HEK293 (cell line): ENCODE data around the gene ERMN.
"Not testable (repeated sequence)": the region's sequence is repeated elsewhere in the genome, so short reads cannot be mapped to it uniquely, and the experiment has no call there.

ENCODE experiments used
- CTCF ChIA-PET: fragments of 350-600 bp; formaldehyde crosslinking; extraction: SDS; loops from one replicate; lab custom pipeline; 2021; ENCODE audit warnings: antibody characterized with exemption; lab: Yijun Ruan, JAX
- POLR2A ChIA-PET: fragments of 300-600 bp; formaldehyde crosslinking; extraction: SDS; loops from one replicate; lab custom pipeline; 2020; ENCODE audit warnings: antibody characterized with exemption, inconsistent platforms; lab: Yijun Ruan, JAX
- H3K27ac ChIP-seq: fragments of 200-500 bp; sonication (Bioruptor generic); 2 replicates; pipeline ENCODE4 v1.5.1; 2014; ENCODE audit warnings: low read depth, low read length, control low read depth, inconsistent platforms; ENCODE audit errors: extremely low read depth
- H3K36me3 ChIP-seq, 2 experiments: fragments of 200-500 bp in 1 of 2; sonication (Bioruptor generic) in 1 of 2; 1 replicate in 1 of 2; 2 replicates in 1 of 2; pipeline ENCODE4 v1.5.1; 2014 to 2017; ENCODE audit warnings: inconsistent platforms in 2 of 2, low read length in 2 of 2; ENCODE audit not compliant: control insufficient read depth in 2 of 2, insufficient read depth in 1 of 2
- H3K4me1 ChIP-seq: fragments of 200-500 bp; sonication (Bioruptor generic); 2 replicates; pipeline ENCODE4 v1.5.1; 2014; ENCODE audit warnings: mild to moderate bottlenecking, low read length, inconsistent platforms; ENCODE audit not compliant: control insufficient read depth, insufficient read depth
- H3K4me3 ChIP-seq: 2 replicates; pipeline ENCODE4 v1.5.1; 2011; ENCODE audit warnings: low read depth, mild to moderate bottlenecking, control low read depth, low read length, moderate library complexity
- H3K9me3 ChIP-seq: fragments of 200-500 bp; sonication (Bioruptor generic); 2 replicates; pipeline ENCODE4 v1.5.1; 2014; ENCODE audit warnings: low read depth, low read length, inconsistent platforms; ENCODE audit not compliant: control insufficient read depth, insufficient read depth
- AEBP2 ChIP-seq: fragments of 450-650 bp; formaldehyde crosslinking; IDR thresholded peaks from 2 replicates; pipeline ENCODE4 v1.5.1; 2016; ENCODE audit warnings: missing biosample characterization, missing genetic modification characterization, borderline replicate concordance
- HOXA7 ChIP-seq: sonication (generic); formaldehyde crosslinking; IDR thresholded peaks from 2 replicates; pipeline ENCODE4 v1.8.1; 2022; ENCODE audit warnings: missing genetic modification reagents, borderline replicate concordance
- INSM2 ChIP-seq: fragments of 450-650 bp; formaldehyde crosslinking; IDR thresholded peaks from 2 replicates; pipeline ENCODE4 v1.5.1; 2016; ENCODE audit warnings: missing biosample characterization, missing genetic modification characterization
- KLF8 ChIP-seq: fragments of 450-650 bp; formaldehyde crosslinking; IDR thresholded peaks from 2 replicates; pipeline ENCODE4 v1.5.1; 2016; ENCODE audit warnings: missing biosample characterization, missing genetic modification characterization
- RBAK ChIP-seq: fragments of 450-650 bp; formaldehyde crosslinking; IDR thresholded peaks from 2 replicates; pipeline ENCODE4 v1.5.1; 2016; ENCODE audit warnings: missing biosample characterization, missing genetic modification characterization
- SCRT2 ChIP-seq: fragments of 450-650 bp; formaldehyde crosslinking; IDR thresholded peaks from 2 replicates; pipeline ENCODE4 v1.5.1; 2016; ENCODE audit warnings: missing biosample characterization, missing genetic modification characterization
- SETDB1 ChIP-seq: IDR thresholded peaks from one replicate; pipeline ENCODE4 v1.6.1; 2017; ENCODE audit warnings: mild to moderate bottlenecking, low read length, moderate library complexity, mixed read lengths; ENCODE audit not compliant: insufficient read length
- SP3 ChIP-seq: fragments of 450-650 bp; formaldehyde crosslinking; IDR thresholded peaks from 2 replicates; pipeline ENCODE4 v1.5.1; 2016; ENCODE audit warnings: missing biosample characterization, missing genetic modification characterization
- TRIM28 ChIP-seq: IDR thresholded peaks from 2 replicates; pipeline ENCODE4 v1.6.1; 2011; ENCODE audit warnings: low read length, control low read depth, borderline replicate concordance
- ZBTB26 ChIP-seq: fragments of 450-650 bp; formaldehyde crosslinking; optimal IDR thresholded peaks from 2 replicates; pipeline ENCODE3; 2016; ENCODE audit warnings: missing biosample characterization, mild to moderate bottlenecking, missing genetic modification characterization
- ZBTB49 ChIP-seq: fragments of 450-650 bp; formaldehyde crosslinking; IDR thresholded peaks from 2 replicates; pipeline ENCODE4 v1.5.1; 2016; ENCODE audit warnings: missing biosample characterization, missing genetic modification characterization, low read depth
- ZBTB7A ChIP-seq: fragments of 450-650 bp; formaldehyde crosslinking; IDR thresholded peaks from 2 replicates; pipeline ENCODE4 v1.5.1; 2016; ENCODE audit warnings: low read depth, missing biosample characterization, missing genetic modification characterization
- ZFP3 ChIP-seq: fragments of 450-650 bp; formaldehyde crosslinking; IDR thresholded peaks from 2 replicates; pipeline ENCODE4 v1.5.1; 2016; ENCODE audit warnings: low read depth, missing biosample characterization, missing genetic modification characterization
- ZNF132 ChIP-seq: fragments of 450-650 bp; formaldehyde crosslinking; IDR thresholded peaks from 2 replicates; pipeline ENCODE4 v1.5.1; 2017; ENCODE audit warnings: missing biosample characterization, missing genetic modification characterization, borderline replicate concordance
- ZNF138 ChIP-seq: fragments of 450-650 bp; formaldehyde crosslinking; IDR thresholded peaks from 2 replicates; pipeline ENCODE4 v1.5.1; 2016; ENCODE audit warnings: missing biosample characterization, missing genetic modification characterization, borderline replicate concordance
- ZNF184 ChIP-seq: fragments of 450-650 bp; IDR thresholded peaks from 2 replicates; pipeline ENCODE4 v1.5.1; 2018; ENCODE audit warnings: missing biosample characterization, mild to moderate bottlenecking, missing genetic modification characterization
- ZNF239 ChIP-seq: fragments of 450-650 bp; formaldehyde crosslinking; IDR thresholded peaks from 2 replicates; pipeline ENCODE4 v1.5.1; 2016; ENCODE audit warnings: missing biosample characterization, missing genetic modification characterization
- ZNF248 ChIP-seq: fragments of 450-650 bp; formaldehyde crosslinking; IDR thresholded peaks from 2 replicates; pipeline ENCODE4 v1.5.1; 2017; ENCODE audit warnings: missing biosample characterization, missing genetic modification characterization
- ZNF354C ChIP-seq: fragments of 450-650 bp; formaldehyde crosslinking; IDR thresholded peaks from 2 replicates; pipeline ENCODE4 v1.5.1; 2016; ENCODE audit warnings: missing biosample characterization, missing genetic modification characterization, low read depth, borderline replicate concordance
- ZNF366 ChIP-seq: fragments of 450-650 bp; formaldehyde crosslinking; conservative IDR thresholded peaks from 2 replicates; pipeline ENCODE4 v1.5.1; 2016; ENCODE audit warnings: missing biosample characterization, missing genetic modification characterization
- ZNF426 ChIP-seq: fragments of 450-650 bp; formaldehyde crosslinking; IDR thresholded peaks from 2 replicates; pipeline ENCODE4 v1.5.1; 2017; ENCODE audit warnings: missing biosample characterization, missing genetic modification characterization, mild to moderate bottlenecking, inconsistent platforms, moderate library complexity
- ZNF555 ChIP-seq: fragments of 450-650 bp; formaldehyde crosslinking; conservative IDR thresholded peaks from 2 replicates; pipeline ENCODE4 v1.5.1; 2017; ENCODE audit warnings: missing biosample characterization, mild to moderate bottlenecking, missing genetic modification characterization, inconsistent platforms
- ZNF623 ChIP-seq: fragments of 450-650 bp; formaldehyde crosslinking; IDR thresholded peaks from 2 replicates; pipeline ENCODE4 v1.5.1; 2016; ENCODE audit warnings: missing biosample characterization, missing genetic modification characterization
- ZNF692 ChIP-seq: fragments of 450-650 bp; formaldehyde crosslinking; IDR thresholded peaks from 2 replicates; pipeline ENCODE4 v1.5.1; 2016; ENCODE audit warnings: missing biosample characterization, missing genetic modification characterization
- ZNF785 ChIP-seq: fragments of 450-650 bp; formaldehyde crosslinking; IDR thresholded peaks from 2 replicates; pipeline ENCODE4 v1.5.1; 2016; ENCODE audit warnings: missing biosample characterization, missing genetic modification characterization
- ZSCAN23 ChIP-seq: fragments of 450-650 bp; formaldehyde crosslinking; IDR thresholded peaks from 2 replicates; pipeline ENCODE4 v1.5.1; 2016; ENCODE audit warnings: missing biosample characterization, missing genetic modification characterization

ERMN gene

GRCh38 chr2:157325786-157326185 lies at the start of gene ERMN:
Gene ERMN (minus strand): TSS chr2:157325824. CDS start chr2:157325642, 182 bp downstream.
- Histone ChIP-seq H3K27ac (no peak within 1 kb of the TSS), H3K9me3 (no peaks in the 10 kb centered on the region), H3K4me1 (no peaks in the 10 kb centered on the region), H3K36me3 (no peaks in the 10 kb centered on the region), H3K4me3 (no peak within 1 kb of the TSS)
- CTCF ChIA-PET = interaction anchor here (0.8 to 7.0 kb wide), 6 partner anchors 10 to 102 kb away, joined by 3 to 100 read pairs (median 12); no protein-coding TSS in a partner anchor
- no peak for TF ChIP-seq ZNF692 (tag by site-specific recombination)
- TF ChIP-seq ZBTB49 = no peak
- TF ChIP-seq ZBTB7A (tag by site-specific recombination) = no peak
- no peak for TF ChIP-seq ZNF426 (tag by site-specific recombination)
- no peak for TF ChIP-seq ZNF239 (tag by site-specific recombination)
- TF ChIP-seq ZNF623 (tag by site-specific recombination) = no peak
- no peak for TF ChIP-seq AEBP2 (tag by site-specific recombination)
- no peak for TF ChIP-seq SP3 (tag by site-specific recombination)
- no peak for TF ChIP-seq ZNF555 (tag by site-specific recombination)
- TF ChIP-seq ZNF184 (tag by site-specific recombination) = no peak
- no peak for TF ChIP-seq RBAK (tag by site-specific recombination)
- TF ChIP-seq ZNF354C (tag by site-specific recombination) = no peak
- TF ChIP-seq HOXA7 = no peak
- TF ChIP-seq ZFP3 = no peak
- TF ChIP-seq ZNF785 = no peak
- no peak for TF ChIP-seq SCRT2 (tag by site-specific recombination)
- TF ChIP-seq ZNF366 (tag by site-specific recombination) = no peak
- POLR2A ChIA-PET = no interaction called here

- CTCF ChIA-PET = no interaction called here
- TF ChIP-seq ZSCAN23 (tag by site-specific recombination) (no peak), INSM2 (tag by site-specific recombination) (no peak), ZNF248 (tag by site-specific recombination) (no peak), ZNF132 (no peak), ZNF138 (no peak), KLF8 (tag by site-specific recombination) (no peak), ZBTB26 (tag by site-specific recombination) (no peak), SETDB1 (peak; percentile 87), TRIM28 (peak; percentile 34; the same call in 1 of the 2 replicates)
- TF ChIP-seq, all 188 proteins: peak for 2
- Histone ChIP-seq H3K9me3 (no peaks in the 10 kb centered on the region), H3K4me3 (no peak overlapping the region), H3K27ac (no peak overlapping the region), H3K4me1 (no peaks in the 10 kb centered on the region), H3K36me3 (no peaks in the 10 kb centered on the region)
- POLR2A ChIA-PET = no interaction called here
Measured at GRCh38 chr2:157375384-157375783, 49.8 kb upstream of the ERMN start.

GRCh38 chr2:157368508-157368907 lies 42.9 kb upstream of the ERMN start:
- POLR2A ChIA-PET, H3K27ac ChIP-seq, H3K4me1 ChIP-seq, H3K4me3 ChIP-seq, CTCF ChIA-PET, H3K9me3 ChIP-seq, H3K36me3 ChIP-seq: not testable (repeated sequence)
